Activated CD4-positive, alpha-beta T cell treated with anti-CD3 and anti-CD28 coated beads for 36 hours (primary cell): ENCODE results near the gene NPPA. TPM values are rescaled to one million over a fixed set of nuclear protein-coding genes. Genes with fewer than 3 reads are reported as not detected.

Experiments
- ATAC-seq: fragments of 200-7000 bp; cut with Tn5 transposase; one replicate; pipeline ENCODE4 v1.10.0; 2021; ENCODE audit warnings: mild to moderate bottlenecking, moderate library complexity
- CTCF ChIA-PET: fragments of 350-600 bp; sonication (Branson Sonifier 250); formaldehyde crosslinking; loops from one replicate; lab custom pipeline; 2021; ENCODE audit warnings: antibody characterized with exemption; lab: Charles Lee
- POLR2A ChIA-PET: fragments of 350-600 bp; sonication (Branson Sonifier 250); formaldehyde crosslinking; loops from one replicate; lab custom pipeline; 2021; ENCODE audit warnings: antibody characterized with exemption, inconsistent platforms; lab: Charles Lee
- DNase-seq: peaks from one replicate; pipeline ENCODE4 v3.0.0-alpha.2; 2020
- H3K27ac Mint-ChIP-seq: one replicate; pipeline ENCODE4 v1.8.0; 2021; ENCODE audit warnings: mixed read lengths
- H3K27me3 Mint-ChIP-seq: one replicate; pipeline ENCODE4 v1.8.0; 2021; ENCODE audit warnings: mixed read lengths
- H3K36me3 Mint-ChIP-seq: one replicate; pipeline ENCODE4 v1.8.0; 2021; ENCODE audit warnings: low read depth, mixed read lengths
- H3K4me1 Mint-ChIP-seq: one replicate; pipeline ENCODE4 v1.8.0; 2021; ENCODE audit warnings: mixed read lengths
- H3K4me3 Mint-ChIP-seq: one replicate; pipeline ENCODE4 v1.8.0; 2021; ENCODE audit warnings: mild to moderate bottlenecking, moderate library complexity, mixed read lengths
- H3K9me3 Mint-ChIP-seq: one replicate; pipeline ENCODE4 v1.8.0; 2021; ENCODE audit warnings: low read depth, mixed read lengths
- intact Hi-C, 2 experiments: fragments of 100-400 bp; cut with DNase I in 1 of 2; cut with micrococcal nuclease in 1 of 2; formaldehyde crosslinking; loops; one replicate each; pipeline versions ENCODE4 v1.14.2 to v1.15.1; 2022 to 2024; cut with DNase I, micrococcal nuclease
- total RNA-seq, 2 experiments: library from RNA; stranded (reverse); gene quantifications; one replicate each; pipeline ENCODE4 v1.2.3, GENCODE V29; 2021

The NPPA gene
- total RNA-seq, 2 experiments from 2014 or later = not detected

DNA sequence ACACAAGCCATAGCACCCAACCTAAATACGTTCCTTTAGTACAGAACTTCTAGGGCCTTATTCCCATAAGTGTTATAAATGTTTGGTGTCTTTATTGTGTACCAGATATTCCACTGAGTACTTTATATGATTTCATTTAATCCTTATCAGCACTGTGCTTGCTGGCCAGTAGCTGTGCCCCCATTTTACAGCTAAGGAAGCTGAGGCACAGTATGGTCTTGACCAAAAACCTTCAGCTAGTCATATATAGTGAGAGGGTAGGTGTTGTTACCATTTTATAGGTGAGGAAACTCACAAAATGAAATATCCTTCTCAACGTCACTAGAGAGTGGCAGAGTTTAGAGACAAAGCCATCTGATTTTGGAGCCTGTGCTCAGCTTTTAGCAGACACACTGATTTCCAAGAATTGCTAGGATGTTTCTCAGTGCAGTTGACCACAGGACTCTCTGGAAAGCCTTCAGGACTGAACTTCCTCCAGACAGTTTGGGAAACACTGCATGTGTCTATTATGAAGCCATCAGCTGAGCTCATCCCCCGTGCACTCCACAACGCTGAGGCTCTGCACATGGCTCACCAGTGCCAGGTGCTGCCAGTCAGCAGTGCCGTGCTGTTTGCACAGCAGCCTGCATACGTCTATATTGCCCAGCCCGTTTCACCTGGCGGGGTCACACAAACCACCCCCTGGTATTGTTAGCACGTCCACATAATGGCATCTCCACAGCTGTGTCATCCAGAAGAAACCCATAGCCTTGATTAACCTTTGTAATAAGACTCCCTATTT, 15.4 kb downstream of the NPPA start:
- Mint-ChIP-seq H3K27me3 (no peaks in the 10 kb centered on the region), H3K27ac (no peak overlapping the region), H3K36me3 (peaks cover 26% of the 10 kb centered on the region), H3K4me3 (no peak overlapping the region), H3K9me3 (no peaks in the 10 kb centered on the region), H3K4me1 (no peaks in the 10 kb centered on the region)
- ATAC-seq (no peak), DNase-seq (no peak)
- POLR2A ChIA-PET = interaction anchor here (1.1 kb wide), 1 partner anchor 122 kb away, joined by 3 read pairs; no protein-coding TSS in a partner anchor
- CTCF ChIA-PET = interaction anchor here (0.6 to 1.4 kb wide), 2 partner anchors 21 to 136 kb away, joined by 3 read pairs; no protein-coding TSS in a partner anchor
- intact Hi-C loops = loop anchor here in 1 of 2 experiments (10.0 kb wide), 1 partner anchor 373 kb away; no protein-coding TSS in a partner anchor

DNA sequence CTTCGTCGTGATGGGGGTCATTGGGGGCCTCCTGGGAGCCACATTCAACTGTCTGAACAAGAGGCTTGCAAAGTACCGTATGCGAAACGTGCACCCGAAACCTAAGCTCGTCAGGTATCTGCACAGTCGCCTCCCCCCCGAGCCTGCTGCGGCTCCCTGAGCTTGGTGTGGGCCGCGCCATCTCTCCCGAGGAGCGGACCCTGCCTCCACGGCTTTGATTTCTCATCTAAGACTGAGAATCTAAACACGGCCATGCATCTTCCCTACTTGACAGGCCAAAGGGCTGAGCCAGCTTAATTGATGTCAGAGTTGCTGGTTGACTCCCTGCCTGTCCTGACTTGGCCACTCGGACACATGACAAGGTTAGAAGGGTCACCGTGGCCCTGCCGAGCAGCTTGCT, 19.1 kb downstream of the NPPA start:
- no peaks in the 10 kb centered on the region for H3K4me1 Mint-ChIP-seq
- H3K27me3 Mint-ChIP-seq = no peaks in the 10 kb centered on the region
- intact Hi-C loops = no loop called here
- ChIA-PET CTCF (interaction anchor here (0.7 kb wide), 1 partner anchor 9 kb away, joined by 3 read pairs; no protein-coding TSS in a partner anchor), POLR2A (interaction anchor here (0.8 kb wide), 1 partner anchor 80 kb away, joined by 4 read pairs; no protein-coding TSS in a partner anchor)
- no peak overlapping the region for H3K27ac Mint-ChIP-seq
- ATAC-seq = no peak
- H3K36me3 Mint-ChIP-seq = peaks cover 21% of the 10 kb centered on the region
- H3K4me3 Mint-ChIP-seq = no peak overlapping the region
- no peaks in the 10 kb centered on the region for H3K9me3 Mint-ChIP-seq
- DNase-seq = no peak

DNA sequence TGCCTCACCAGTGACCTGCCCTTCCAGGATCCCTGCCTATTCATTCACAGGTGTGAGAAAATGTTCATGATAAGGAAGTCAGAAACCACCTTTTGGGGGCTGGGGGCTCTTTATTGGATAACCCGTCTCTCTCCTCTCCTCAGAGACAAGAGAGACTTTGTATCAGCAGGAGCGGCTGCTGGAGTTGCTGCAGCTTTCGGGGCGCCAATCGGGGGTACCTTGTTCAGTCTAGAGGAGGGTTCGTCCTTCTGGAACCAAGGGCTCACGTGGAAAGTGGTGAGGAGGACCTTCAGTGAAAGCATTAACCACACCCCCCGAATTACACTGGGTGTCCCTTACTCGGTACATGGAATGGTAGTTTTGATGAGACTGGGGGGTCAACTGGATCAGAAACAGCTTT, 20.6 kb downstream of the NPPA start:
- H3K27me3 Mint-ChIP-seq = no peaks in the 10 kb centered on the region
- H3K27ac Mint-ChIP-seq = no peak overlapping the region
- intact Hi-C loops = no loop called here
- peaks cover 19% of the 10 kb centered on the region for H3K36me3 Mint-ChIP-seq
- no peak overlapping the region for H3K4me3 Mint-ChIP-seq
- POLR2A ChIA-PET = no interaction called here
- DNase-seq = no peak
- no peaks in the 10 kb centered on the region for H3K4me1 Mint-ChIP-seq
- ATAC-seq = no peak
- H3K9me3 Mint-ChIP-seq = no peaks in the 10 kb centered on the region
- CTCF ChIA-PET = interaction anchor here (1.2 kb wide), 1 partner anchor 12 kb away, joined by 5 read pairs; no protein-coding TSS in a partner anchor

DNA sequence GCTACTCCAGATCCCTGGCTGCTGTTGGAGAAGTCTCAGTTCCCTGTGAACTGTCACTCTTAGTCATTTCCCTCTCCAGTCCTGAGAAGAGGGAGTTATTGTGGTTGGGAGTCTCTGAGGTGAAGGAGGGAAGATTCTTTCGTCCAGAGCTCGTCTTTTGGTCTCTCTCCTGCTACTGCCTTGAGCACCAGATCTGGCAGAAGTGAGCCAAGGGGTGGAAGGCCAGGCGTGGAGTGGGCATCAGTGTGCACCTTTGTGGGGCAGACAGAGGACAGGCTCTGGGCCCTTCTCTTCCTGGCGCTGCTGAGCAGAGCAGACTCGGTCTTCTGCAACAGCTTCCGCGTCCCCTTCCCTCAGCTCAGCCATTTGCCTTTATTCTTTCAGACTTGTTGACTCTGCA, 22.5 kb downstream of the NPPA start:
- ATAC-seq (no peak), DNase-seq (no peak)
- Mint-ChIP-seq H3K36me3 (peaks cover 18% of the 10 kb centered on the region), H3K4me1 (no peaks in the 10 kb centered on the region), H3K27me3 (no peaks in the 10 kb centered on the region), H3K4me3 (no peak overlapping the region), H3K27ac (no peak overlapping the region), H3K9me3 (no peaks in the 10 kb centered on the region)
- CTCF ChIA-PET = interaction anchor here (0.6 to 0.7 kb wide), 3 partner anchors 63 to 209 kb away, joined by 3 to 5 read pairs (median 5); no protein-coding TSS in a partner anchor
- intact Hi-C loops = no loop called here
- POLR2A ChIA-PET = no interaction called here

DNA sequence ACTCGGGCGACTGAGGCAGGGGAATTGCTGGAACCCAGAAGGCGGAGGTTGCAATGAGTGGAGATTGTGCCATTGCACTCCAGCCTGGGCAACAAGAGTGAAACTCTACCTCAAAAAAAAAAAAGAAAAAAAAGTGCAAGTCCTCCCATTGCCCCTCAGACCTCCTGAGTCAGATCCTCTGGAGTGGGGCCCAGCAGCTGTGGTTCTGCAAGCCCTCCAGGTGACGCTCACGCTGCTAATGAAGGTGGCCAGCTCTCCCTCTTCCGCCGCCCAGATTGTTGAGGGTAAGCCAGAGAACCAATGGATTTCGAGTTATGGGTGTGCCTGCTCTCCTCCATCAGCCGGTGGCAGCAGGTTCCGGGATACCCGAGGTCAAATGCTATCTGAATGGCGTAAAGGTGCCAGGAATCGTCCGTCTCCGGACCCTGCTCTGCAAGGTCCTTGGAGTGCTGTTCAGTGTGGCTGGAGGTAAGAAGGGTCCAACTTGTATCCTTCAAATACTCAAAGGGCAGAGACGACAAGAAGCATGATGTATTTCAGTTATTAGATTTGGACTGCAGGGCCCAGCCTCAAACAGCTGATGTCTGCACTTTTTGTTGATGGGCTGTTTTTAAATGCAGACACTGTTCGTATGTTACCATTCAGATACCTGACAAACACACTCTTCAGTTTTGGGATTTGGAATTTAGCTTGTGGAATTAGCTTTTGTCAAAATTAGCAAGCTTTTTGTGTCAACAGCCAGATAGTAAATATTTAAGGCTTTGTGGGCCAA, 24.0 kb downstream of the NPPA start:
- Mint-ChIP-seq H3K9me3 (no peaks in the 10 kb centered on the region), H3K27me3 (no peaks in the 10 kb centered on the region), H3K4me1 (no peaks in the 10 kb centered on the region), H3K4me3 (no peak overlapping the region), H3K36me3 (peaks cover 18% of the 10 kb centered on the region), H3K27ac (no peak overlapping the region)
- intact Hi-C loops = no loop called here
- no peak for ATAC-seq
- DNase-seq = no peak
- POLR2A ChIA-PET = no interaction called here
- CTCF ChIA-PET = interaction anchor here (0.7 kb wide), 1 partner anchor 765 kb away, joined by 3 read pairs; no protein-coding TSS in a partner anchor

DNA sequence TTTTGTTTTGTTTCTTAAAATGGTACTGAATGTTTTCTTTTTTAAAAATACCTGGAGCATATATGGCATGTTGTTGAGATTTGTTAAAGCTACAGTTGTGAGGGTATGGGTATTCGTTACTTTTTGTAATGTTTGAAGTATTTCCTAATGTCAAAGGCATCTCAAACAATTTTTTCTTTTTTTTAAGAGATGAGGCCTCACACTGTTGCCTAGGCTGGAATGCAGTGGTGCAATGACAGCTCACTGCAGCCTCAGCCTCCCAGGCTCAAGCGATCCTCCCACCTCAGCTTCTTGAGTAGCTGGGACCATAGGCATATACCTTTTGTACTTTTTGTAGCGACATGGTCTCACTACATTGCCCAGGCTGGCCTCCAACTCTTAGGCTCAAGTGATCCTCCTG, 25.5 kb downstream of the NPPA start:
- no peaks in the 10 kb centered on the region for H3K4me1 Mint-ChIP-seq
- ChIA-PET POLR2A (no interaction called here), CTCF (no interaction called here)
- no peak overlapping the region for H3K27ac Mint-ChIP-seq
- H3K27me3 Mint-ChIP-seq = no peaks in the 10 kb centered on the region
- ATAC-seq (no peak), DNase-seq (no peak)
- intact Hi-C loops = no loop called here
- H3K4me3 Mint-ChIP-seq = no peak overlapping the region
- no peaks in the 10 kb centered on the region for H3K9me3 Mint-ChIP-seq
- H3K36me3 Mint-ChIP-seq = peaks cover 16% of the 10 kb centered on the region

DNA sequence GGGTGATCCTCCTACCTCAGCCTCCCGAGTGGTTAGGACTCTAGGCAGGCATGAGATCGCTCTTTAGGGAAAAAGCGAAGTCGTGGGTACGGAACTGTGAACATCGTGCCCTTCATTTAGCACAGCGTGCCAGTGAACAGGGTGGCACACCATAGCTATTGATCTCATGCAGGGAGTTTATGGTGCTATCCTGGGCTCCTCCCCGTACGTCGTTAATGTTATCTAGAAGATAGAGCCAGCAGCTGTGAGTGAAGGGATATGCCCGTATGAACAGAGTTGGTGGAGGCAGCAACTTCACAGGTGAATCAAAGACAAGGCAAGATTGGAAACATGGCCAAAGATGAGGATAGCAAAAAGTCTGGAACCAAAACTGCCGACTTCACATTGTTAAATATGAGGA, 30.4 kb downstream of the NPPA start:
- CTCF ChIA-PET = no interaction called here
- intact Hi-C loops = no loop called here

DNA sequence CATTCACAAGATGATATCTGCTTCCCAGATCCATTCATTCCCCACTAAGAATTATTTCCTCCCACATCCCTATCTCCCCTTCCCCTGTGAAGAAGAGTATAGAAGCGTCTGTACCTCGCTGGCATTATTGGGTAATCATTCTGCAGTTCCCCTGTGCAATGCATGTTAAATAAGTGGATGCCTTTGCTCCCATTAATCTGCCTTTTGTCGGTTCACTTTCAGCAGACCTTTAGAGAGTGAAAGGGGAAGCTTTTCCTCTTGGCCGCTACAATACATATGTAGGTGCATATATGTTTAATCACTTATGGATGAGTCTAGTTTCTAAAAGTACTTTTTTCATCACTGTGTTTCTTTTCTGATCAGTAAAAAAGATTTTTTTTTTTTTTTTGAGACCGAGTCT, 34.6 kb downstream of the NPPA start:
- no peak for ATAC-seq
- intact Hi-C loops = no loop called here
- POLR2A ChIA-PET = no interaction called here
- peaks cover 10% of the 10 kb centered on the region for H3K4me1 Mint-ChIP-seq
- no peak overlapping the region for H3K4me3 Mint-ChIP-seq
- H3K36me3 Mint-ChIP-seq = peaks cover 20% of the 10 kb centered on the region
- DNase-seq = no peak
- no peaks in the 10 kb centered on the region for H3K9me3 Mint-ChIP-seq
- CTCF ChIA-PET = no interaction called here
- H3K27me3 Mint-ChIP-seq = no peaks in the 10 kb centered on the region
- no peak overlapping the region for H3K27ac Mint-ChIP-seq

More for the DNA sequence above, 30.4 kb downstream of the NPPA start:
- no peaks in the 10 kb centered on the region for H3K4me1 Mint-ChIP-seq
- ATAC-seq (no peak), DNase-seq (no peak)
- no peaks in the 10 kb centered on the region for H3K27me3 Mint-ChIP-seq
- no peaks in the 10 kb centered on the region for H3K9me3 Mint-ChIP-seq
- H3K36me3 Mint-ChIP-seq = peaks cover 23% of the 10 kb centered on the region
- H3K27ac Mint-ChIP-seq = no peak overlapping the region
- POLR2A ChIA-PET = interaction anchor here (0.6 kb wide), 1 partner anchor 717 kb away, joined by 3 read pairs; the partner anchor contains the start of gene EXOSC10
- no peak overlapping the region for H3K4me3 Mint-ChIP-seq

DNA sequence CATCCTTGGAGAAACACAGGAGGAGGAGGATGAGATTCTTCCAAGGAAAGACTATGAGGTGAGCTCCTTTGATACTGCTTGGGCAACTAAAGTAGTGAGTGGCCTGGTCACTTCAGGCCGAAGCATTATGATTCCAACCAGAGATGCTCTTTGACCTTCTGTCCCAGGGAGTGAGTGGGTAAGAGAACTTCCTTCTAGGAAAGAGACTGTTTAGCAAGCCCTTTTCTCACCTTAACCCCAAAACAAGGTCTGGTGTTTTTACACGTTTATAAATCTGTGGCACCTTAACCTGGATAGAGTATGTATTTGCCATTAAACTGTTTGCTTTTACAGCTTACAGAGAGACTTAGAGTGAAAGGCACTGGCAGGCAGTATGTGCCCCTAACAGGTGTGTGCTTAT, 40.5 kb downstream of the NPPA start:
- Mint-ChIP-seq H3K36me3 (peaks cover 14% of the 10 kb centered on the region), H3K4me3 (peak overlapping the region; percentile 87), H3K9me3 (no peaks in the 10 kb centered on the region), H3K27ac (peak overlapping the region; percentile 48), H3K4me1 (peaks cover 55% of the 10 kb centered on the region), H3K27me3 (no peaks in the 10 kb centered on the region)
- CTCF ChIA-PET = interaction anchor here (0.6 to 1.8 kb wide), 6 partner anchors 10 to 259 kb away, joined by 3 to 7 read pairs (median 4); no protein-coding TSS in a partner anchor
- no peak for DNase-seq
- intact Hi-C loops = loop anchor here (2.0 to 10.0 kb wide), 5 partner anchors 128 to 1332 kb away; partner anchors contain the start of genes DFFA (in 1 of the 2), EXOSC10 (in 1 of the 2), MTOR (in 1 of the 2) and PEX14 (in 1 of the 2)
- POLR2A ChIA-PET = interaction anchor here (1.5 to 2.1 kb wide), 2 partner anchors 102 to 125 kb away, joined by 3 to 46 read pairs; no protein-coding TSS in a partner anchor
- ATAC-seq = no peak

DNA sequence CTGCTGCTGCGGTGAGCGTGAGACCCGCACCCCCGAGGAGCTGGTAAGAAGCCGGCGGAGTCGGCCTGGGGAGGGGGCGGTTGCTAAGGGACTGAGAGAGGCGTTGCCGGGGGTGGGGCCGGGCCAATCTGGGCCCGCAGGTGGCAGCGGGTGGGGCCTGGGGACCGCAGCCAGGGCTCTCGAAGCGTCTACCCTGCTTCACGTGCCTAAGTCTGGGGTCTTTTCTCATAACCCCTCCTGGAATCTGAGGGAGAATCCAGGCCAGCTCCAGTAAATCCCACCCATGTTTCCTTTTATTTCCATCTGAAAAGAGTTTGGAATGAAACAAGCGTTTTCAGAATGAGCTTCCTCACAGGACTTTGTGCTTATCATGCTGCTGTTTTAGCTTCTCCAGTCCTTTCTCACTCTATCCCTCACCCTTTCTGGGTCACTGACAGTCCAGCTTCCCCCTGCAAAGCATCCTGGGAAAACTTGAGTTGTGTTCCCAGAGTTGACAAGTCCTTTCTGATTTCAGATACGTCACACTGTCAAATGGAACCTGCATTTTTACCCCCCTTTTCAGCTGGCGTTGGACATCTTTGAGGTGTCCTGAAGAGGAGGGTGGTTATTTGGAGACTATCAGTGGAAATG, 41.2 kb downstream of the NPPA start:
- Mint-ChIP-seq H3K4me3 (peak overlapping the region; percentile 87), H3K36me3 (peaks cover 12% of the 10 kb centered on the region), H3K27ac (peak overlapping the region; percentile 87), H3K27me3 (no peaks in the 10 kb centered on the region), H3K9me3 (no peaks in the 10 kb centered on the region), H3K4me1 (peaks cover 57% of the 10 kb centered on the region)
- DNase-seq (no peak), ATAC-seq (peak; percentile 48)
- POLR2A ChIA-PET = interaction anchor here (0.5 to 2.1 kb wide), 4 partner anchors 49 to 1329 kb away, joined by 3 to 46 read pairs (median 4); no protein-coding TSS in a partner anchor
- intact Hi-C loops = loop anchor here (1.0 to 10.0 kb wide), 15 partner anchors 70 to 1332 kb away; partner anchors contain the start of genes TARDBP (in 2 of the 2), AGTRAP (in 1 of the 2), DFFA (in 1 of the 2) and DISP3 (in 1 of the 2)
- CTCF ChIA-PET = interaction anchor here (0.6 to 1.8 kb wide), 8 partner anchors 9 to 709 kb away, joined by 3 to 7 read pairs (median 4); no protein-coding TSS in a partner anchor
